Measurements from ENCODE around the gene MFN1. TPM values are rescaled to one million over a fixed set of nuclear protein-coding genes. Genes with fewer than 3 reads are reported as not detected.

Gene MFN1
- 37.2 and 41.7 TPM in 2 replicates for total RNA-seq

GRCh38 chr3:179347345-179348194 is at the start of gene MFN1:
MFN1 (plus strand) TSS chr3:179347709; CDS start chr3:179348852, 1,143 bp downstream.

GRCh38 chr3:179322286-179323196 is 25.0 kb upstream of the MFN1 start, which contains the start of gene ZNF639:
ZNF639 (plus strand) TSS chr3:179323031; CDS start chr3:179328294, 5,263 bp downstream.

Other genes starting within 250 kb of the MFN1 start
- gene PIK3CA, start 199.4 kb upstream of the MFN1 start, total RNA-seq = 29.7 and 33.1 TPM in 2 replicates
- gene KCNMB3, start 96.6 kb upstream of the MFN1 start, total RNA-seq = 2.3 and 4.2 TPM in 2 replicates
- gene ZNF639, start 24.7 kb upstream of the MFN1 start, total RNA-seq = 46.1 and 51.9 TPM in 2 replicates
- gene GNB4, start 103.8 kb downstream of the MFN1 start, total RNA-seq = 88.2 and 97.2 TPM in 2 replicates
- 47.4 and 73.2 TPM in 2 replicates for gene ACTL6A, start 215.2 kb downstream of the MFN1 start, total RNA-seq